ENCODE data around the gene NR6A1. TPM values are rescaled to one million over a fixed set of nuclear protein-coding genes. Genes with fewer than 3 reads are reported as not detected.

Gene NR6A1
- total RNA-seq, 4 donors from 2014 or later: 1.7 to 8.4 (median 5.5) TPM

- Histone ChIP-seq H3K4me3 (no peak overlapping the region), H3K36me3 (peaks cover 0 to 44% (median 0%) of the 10 kb centered on the region in 3 donors), H3K27me3 (no peaks in the 10 kb centered on the region), H3K4me1 (peaks cover 0 to 50% (median 34%) of the 10 kb centered on the region in 4 donors), H3K9me3 (no peaks in the 10 kb centered on the region), H3K27ac (peak overlapping the region in 2 of 4 donors; percentile 77 to 78)
- no peak for DNase-seq (ENCODE audit: low spot score in 2 of 2)
- WGBS, 2 donors: 92 to 95% methylated on average over 6 of the region's 6 CpGs
- no peak for TF ChIP-seq POLR2A (IDR thresholded peaks at IDR 0.05)
- TF ChIP-seq EP300 (IDR thresholded peaks at IDR 0.05): no peak
- TF ChIP-seq CTCF (IDR thresholded peaks at IDR 0.05): no peak
Measured at GRCh38 chr9:124801356-124801755, 30.2 kb upstream of the NR6A1 start.

GRCh38 chr9:124800306-124801259 is 29.5 kb upstream of the NR6A1 start:
- Histone ChIP-seq H3K27ac (peak overlapping the region in 3 of 4 donors; percentile 46 to 78 (median 77)), H3K27me3 (no peaks in the 10 kb centered on the region), H3K36me3 (peaks cover 0 to 44% (median 0%) of the 10 kb centered on the region in 3 donors), H3K4me1 (peaks cover 0 to 58% (median 34%) of the 10 kb centered on the region in 4 donors), H3K9me3 (no peaks in the 10 kb centered on the region), H3K4me3 (no peak overlapping the region)
- WGBS, 2 donors: 34 to 48% methylated on average over 15 of the region's 15 CpGs
- peak in 1 of 2 donors; percentile 37 for DNase-seq (ENCODE audit: low spot score in 2 of 2)
- TF ChIP-seq POLR2A (IDR thresholded peaks at IDR 0.05): no peak
- TF ChIP-seq CTCF (IDR thresholded peaks at IDR 0.05): no peak
- no peak for TF ChIP-seq EP300 (IDR thresholded peaks at IDR 0.05)

- TF ChIP-seq EP300 (IDR thresholded peaks at IDR 0.05): no peak
- TF ChIP-seq POLR2A (IDR thresholded peaks at IDR 0.05): no peak
- no peak for TF ChIP-seq CTCF (IDR thresholded peaks at IDR 0.05)
- no peaks in the 10 kb centered on the region for H3K27me3 ChIP-seq
- no peaks in the 10 kb centered on the region for H3K9me3 ChIP-seq
- peaks cover 0 to 65% (median 38%) of the 10 kb centered on the region in 4 donors for H3K4me1 ChIP-seq
- peaks cover 0 to 40% (median 0%) of the 10 kb centered on the region in 3 donors for H3K36me3 ChIP-seq
- 79 to 80% methylated on average over 5 to 13 of the region's 13 CpGs for WGBS, 2 donors
- no peak overlapping the region for H3K4me3 ChIP-seq
- H3K27ac ChIP-seq: peak overlapping the region in 3 of 4 donors; percentile 46 to 78 (median 77)
- DNase-seq (ENCODE audit: low spot score in 2 of 2): no peak
Measured at GRCh38 chr9:124799274-124800006, 28.3 kb upstream of the NR6A1 start.

GRCh38 chr9:124797343-124798103 is 26.4 kb upstream of the NR6A1 start:
- no peak for TF ChIP-seq POLR2A (IDR thresholded peaks at IDR 0.05)
- no peak for TF ChIP-seq CTCF (IDR thresholded peaks at IDR 0.05)
- TF ChIP-seq EP300 (IDR thresholded peaks at IDR 0.05): no peak
- Histone ChIP-seq H3K9me3 (no peaks in the 10 kb centered on the region), H3K27ac (peak overlapping the region in 2 of 4 donors; percentile 64 to 70), H3K4me1 (peaks cover 0 to 81% (median 37%) of the 10 kb centered on the region in 4 donors), H3K27me3 (no peaks in the 10 kb centered on the region), H3K4me3 (no peak overlapping the region), H3K36me3 (peaks cover 0 to 25% (median 0%) of the 10 kb centered on the region in 3 donors)
- no peak for DNase-seq (ENCODE audit: low spot score in 2 of 2)
- WGBS, 2 donors: 54 to 57% methylated on average over 10 of the region's 10 CpGs
